BJ (cell line): ENCODE data around the gene YARS1. TPM values are rescaled to one million over a fixed set of nuclear protein-coding genes. Genes with fewer than 3 reads are reported as not detected.

ENCODE experiments used
- CTCF ChIA-PET: fragments of 350-600 bp; formaldehyde crosslinking; extraction: SDS; loops from one replicate; lab custom pipeline; 2021; ENCODE audit warnings: antibody characterized with exemption, inconsistent platforms; lab: Yijun Ruan, JAX
- POLR2A ChIA-PET: fragments of 300-600 bp; sonication (Branson Sonifier 250); formaldehyde crosslinking; extraction: SDS; loops from one replicate; lab custom pipeline; 2021; ENCODE audit warnings: antibody characterized with exemption; lab: Charles Lee
- DNase-seq: peaks from one replicate; pipeline ENCODE4 v3.0.0-alpha.2; 2011; ENCODE audit warnings: low read depth
- H3K27me3 ChIP-seq: 2 replicates; pipeline ENCODE4 v1.6.0; 2011; ENCODE audit warnings: low read length; ENCODE audit not compliant: control insufficient read depth, insufficient read depth
- H3K36me3 ChIP-seq: 2 replicates; pipeline ENCODE4 v1.5.1; 2011; ENCODE audit warnings: low read length; ENCODE audit not compliant: control insufficient read depth, insufficient read depth
- H3K4me3 ChIP-seq: 2 replicates; pipeline ENCODE4 v1.5.1; 2011; ENCODE audit warnings: low read depth, mild to moderate bottlenecking, control low read depth, low read length
- polyA plus RNA-seq: library from polyadenylated mRNA; depleted of rRNA; stranded (reverse); fragments of >200 nt; gene quantifications from 2 replicates; pipeline ENCODE4 v1.2.3, GENCODE V29; 2011
- TF ChIP-seq, protein P1 (sequence below): IDR thresholded peaks from 2 replicates; pipeline ENCODE4 v1.5.1; 2011; ENCODE audit warnings: low read depth, mild to moderate bottlenecking, control low read depth, inconsistent platforms, low read length, moderate library complexity; ENCODE audit not compliant: insufficient read depth

YARS1 gene
- polyA plus RNA-seq, 1 experiment: 75.3 TPM

DNA sequence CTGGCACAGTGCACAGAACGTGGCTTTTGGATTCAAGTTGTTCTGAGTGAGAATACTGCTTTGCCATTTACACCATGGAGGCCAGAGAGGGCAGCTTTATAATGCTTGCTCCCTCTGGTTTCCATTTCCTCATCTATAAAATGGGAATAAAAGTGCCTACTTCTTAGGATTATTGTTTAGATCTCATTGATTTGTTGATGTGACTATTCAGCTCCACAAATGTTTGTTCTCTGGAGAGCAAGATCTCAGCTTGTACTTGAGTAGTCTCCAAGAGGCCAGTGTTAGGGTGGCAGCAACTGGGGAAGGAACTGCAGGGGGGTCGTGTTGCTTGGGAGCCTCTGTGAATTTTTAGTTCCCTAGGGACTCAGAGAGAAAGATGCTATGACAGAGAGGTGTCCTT is 55.2 kb downstream of the YARS1 start:
- Histone ChIP-seq H3K4me3 (no peak overlapping the region), H3K36me3 (no peaks in the 10 kb centered on the region), H3K27me3 (no peaks in the 10 kb centered on the region)
- DNase-seq: no peak
- TF ChIP-seq, protein P1, sequence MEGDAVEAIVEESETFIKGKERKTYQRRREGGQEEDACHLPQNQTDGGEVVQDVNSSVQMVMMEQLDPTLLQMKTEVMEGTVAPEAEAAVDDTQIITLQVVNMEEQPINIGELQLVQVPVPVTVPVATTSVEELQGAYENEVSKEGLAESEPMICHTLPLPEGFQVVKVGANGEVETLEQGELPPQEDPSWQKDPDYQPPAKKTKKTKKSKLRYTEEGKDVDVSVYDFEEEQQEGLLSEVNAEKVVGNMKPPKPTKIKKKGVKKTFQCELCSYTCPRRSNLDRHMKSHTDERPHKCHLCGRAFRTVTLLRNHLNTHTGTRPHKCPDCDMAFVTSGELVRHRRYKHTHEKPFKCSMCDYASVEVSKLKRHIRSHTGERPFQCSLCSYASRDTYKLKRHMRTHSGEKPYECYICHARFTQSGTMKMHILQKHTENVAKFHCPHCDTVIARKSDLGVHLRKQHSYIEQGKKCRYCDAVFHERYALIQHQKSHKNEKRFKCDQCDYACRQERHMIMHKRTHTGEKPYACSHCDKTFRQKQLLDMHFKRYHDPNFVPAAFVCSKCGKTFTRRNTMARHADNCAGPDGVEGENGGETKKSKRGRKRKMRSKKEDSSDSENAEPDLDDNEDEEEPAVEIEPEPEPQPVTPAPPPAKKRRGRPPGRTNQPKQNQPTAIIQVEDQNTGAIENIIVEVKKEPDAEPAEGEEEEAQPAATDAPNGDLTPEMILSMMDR: no peak
- ChIA-PET CTCF (interaction anchor here (0.7 to 5.5 kb wide), 4 partner anchors 11 to 129 kb away, joined by 3 to 36 read pairs (median 4); no protein-coding TSS in a partner anchor), POLR2A (interaction anchor here (0.5 to 0.6 kb wide), 2 partner anchors 59 to 131 kb away, joined by 3 read pairs; partner anchors contain the start of gene SYNC)

DNA sequence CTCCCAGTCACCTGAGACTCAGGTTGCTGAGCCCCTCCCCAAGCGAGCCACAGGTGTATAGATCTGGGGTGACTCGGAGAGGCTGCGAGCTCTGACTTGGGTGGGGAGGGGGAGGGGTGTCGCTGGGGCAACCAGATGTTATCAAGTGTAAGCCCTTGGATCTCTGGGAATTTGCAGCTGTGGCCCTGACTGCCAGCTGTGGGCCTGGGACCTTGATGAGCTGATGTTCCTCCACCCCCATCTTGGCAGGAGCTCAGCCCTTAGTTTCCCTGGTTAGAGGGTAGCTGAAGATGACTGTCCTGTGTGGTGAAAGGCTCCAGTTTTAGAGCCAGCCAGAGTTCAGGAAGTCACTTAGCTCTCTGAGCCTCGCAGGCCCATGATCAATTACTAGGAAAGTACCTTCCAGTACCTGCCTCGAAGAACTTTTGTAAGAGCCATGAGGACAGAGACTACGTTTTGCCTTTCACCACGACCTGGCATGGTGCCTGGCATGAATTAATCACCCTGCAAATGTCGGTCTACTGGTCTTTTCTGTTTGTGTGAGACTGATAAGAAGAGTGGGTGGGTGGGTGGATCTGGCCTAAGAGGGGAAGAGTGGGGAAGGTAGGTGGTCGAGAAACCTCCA is 55.8 kb downstream of the YARS1 start:
- TF ChIP-seq, protein P1: no peak
- ChIA-PET CTCF (interaction anchor here (0.7 to 5.5 kb wide), 5 partner anchors 12 to 130 kb away, joined by 3 to 36 read pairs (median 3); no protein-coding TSS in a partner anchor), POLR2A (no interaction called here)
- no peak overlapping the region for H3K4me3 ChIP-seq
- H3K27me3 ChIP-seq: no peaks in the 10 kb centered on the region
- no peaks in the 10 kb centered on the region for H3K36me3 ChIP-seq
- DNase-seq: no peak

DNA sequence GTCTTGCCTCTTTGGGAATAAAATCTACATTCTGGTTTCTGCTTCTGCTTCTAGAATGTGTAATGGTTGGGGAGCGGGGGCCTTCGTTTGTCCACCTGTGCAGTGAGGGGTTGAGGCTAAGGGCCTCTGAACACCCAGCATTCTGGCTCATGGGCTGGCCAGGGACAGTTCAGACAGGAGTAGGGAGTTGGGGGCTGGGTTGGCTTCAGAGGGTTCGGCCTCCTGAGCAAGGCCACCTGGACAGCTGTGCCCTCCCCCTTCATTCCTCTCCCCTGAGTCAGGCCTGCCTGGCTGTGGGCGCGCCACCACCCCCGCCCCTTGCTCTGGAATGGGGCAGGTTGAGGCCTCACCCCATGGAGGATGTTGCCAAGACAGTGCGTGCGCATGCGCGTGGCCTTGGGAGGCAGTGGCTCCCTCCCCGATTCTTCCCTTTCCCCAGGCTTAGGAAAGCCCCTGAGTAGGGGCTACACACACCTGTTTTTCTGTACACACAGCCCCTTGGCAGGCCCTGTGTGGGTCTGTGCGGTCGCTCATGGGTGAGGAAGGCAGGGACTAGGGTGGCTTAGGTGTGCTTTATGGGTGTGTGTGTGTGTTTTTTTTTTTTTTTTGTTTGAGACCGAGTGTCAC is 57.0 kb downstream of the YARS1 start:
- CTCF ChIA-PET: interaction anchor here (1.1 to 5.5 kb wide), 3 partner anchors 13 to 48 kb away, joined by 3 to 36 read pairs (median 4); no protein-coding TSS in a partner anchor
- POLR2A ChIA-PET: no interaction called here
- DNase-seq: no peak
- Histone ChIP-seq H3K4me3 (no peak overlapping the region), H3K27me3 (no peaks in the 10 kb centered on the region), H3K36me3 (no peaks in the 10 kb centered on the region)
- TF ChIP-seq, protein P1: no peak

DNA sequence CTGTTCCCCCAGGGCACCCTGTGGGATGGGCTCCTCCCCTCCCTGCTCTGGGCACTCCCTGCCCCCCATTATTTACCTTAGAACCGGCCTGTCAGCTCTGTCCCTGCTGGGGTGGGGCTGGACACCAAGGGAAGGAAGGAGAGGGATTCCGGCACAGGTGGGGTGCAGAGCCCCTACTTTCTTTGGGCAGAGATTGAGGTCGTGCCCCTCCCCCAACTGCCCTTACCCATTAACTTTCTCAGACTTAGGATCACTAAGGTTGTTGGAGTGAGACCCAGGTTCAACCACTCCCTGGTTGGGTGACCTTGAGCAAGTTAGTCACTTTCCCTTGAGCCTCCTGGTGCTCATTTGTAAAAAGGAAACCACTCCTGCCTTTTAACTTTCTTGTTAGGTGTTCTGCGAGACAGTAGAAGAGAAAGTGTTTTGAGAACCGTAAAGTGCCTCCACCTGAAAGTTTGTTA is 57.6 kb downstream of the YARS1 start:
- CTCF ChIA-PET: interaction anchor here (1.2 to 2.2 kb wide), 2 partner anchors 14 to 47 kb away, joined by 4 to 11 read pairs; no protein-coding TSS in a partner anchor
- Histone ChIP-seq H3K4me3 (no peak overlapping the region), H3K36me3 (no peaks in the 10 kb centered on the region), H3K27me3 (peaks cover 2% of the 10 kb centered on the region; the same call in 1 of the 2 replicates)
- DNase-seq: no peak
- POLR2A ChIA-PET: no interaction called here
- TF ChIP-seq, protein P1: no peak

DNA sequence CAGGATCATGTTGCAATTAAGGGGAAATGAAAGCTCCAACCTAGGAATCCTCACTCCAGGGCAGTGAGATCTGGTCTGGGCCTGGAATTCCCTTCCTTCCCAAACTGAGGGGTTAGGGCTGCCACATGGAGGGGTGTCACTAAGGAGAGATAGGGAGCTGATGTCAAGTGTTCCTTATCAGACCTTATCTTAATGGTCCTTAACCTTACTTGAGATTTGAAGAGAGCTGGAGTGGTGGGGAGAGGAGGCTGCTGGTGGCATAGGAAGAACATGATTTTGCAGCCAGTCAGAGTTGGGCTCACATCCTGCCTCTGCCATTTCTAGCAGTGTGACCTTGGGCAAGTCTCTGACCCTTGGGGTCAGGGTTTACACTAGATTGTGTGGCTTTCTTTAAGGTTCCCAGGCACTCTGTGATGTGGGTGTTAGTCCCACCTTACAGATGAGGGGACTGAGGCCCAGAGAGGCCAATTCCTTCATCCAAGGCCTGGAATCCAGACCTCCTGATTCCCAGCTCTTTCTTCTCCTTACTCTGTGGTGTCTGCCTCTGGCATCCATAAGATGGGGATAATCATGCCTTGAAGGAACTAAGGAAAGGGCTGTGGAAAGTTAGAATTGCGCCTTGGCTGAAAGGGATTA is 58.2 kb downstream of the YARS1 start:
- ChIA-PET POLR2A (no interaction called here), CTCF (interaction anchor here (1.2 to 3.1 kb wide), 3 partner anchors 14 to 47 kb away, joined by 4 to 11 read pairs (median 11); no protein-coding TSS in a partner anchor)
- no peak overlapping the region for H3K4me3 ChIP-seq
- no peaks in the 10 kb centered on the region for H3K36me3 ChIP-seq
- DNase-seq: no peak
- TF ChIP-seq, protein P1: no peak
- H3K27me3 ChIP-seq: peaks cover 2% of the 10 kb centered on the region
